ENCODE results near the gene TCP11L2. TPM values are rescaled to one million over a fixed set of nuclear protein-coding genes. Genes with fewer than 3 reads are reported as not detected.

Gene TCP11L2
- total and polyA plus RNA-seq, 2 of the 13 experiments (the other 11 are each of a cell fraction or from before 2014, with no cell fraction given): 4.6 to 24.1 TPM

- TF ChIP-seq RERE (CRISPR knock-in tag; IDR thresholded peaks at IDR 0.05; ENCODE audit: low read depth) (peak; percentile 50; the same call in 1 of the 2 replicates), ZNF230 (CRISPR knock-in tag; IDR thresholded peaks at IDR 0.05) (no peak), MIER2 (CRISPR knock-in tag; IDR thresholded peaks at IDR 0.05) (no peak), THYN1 (CRISPR knock-in tag; IDR thresholded peaks at IDR 0.05; ENCODE audit: borderline replicate concordance, low read depth) (no peak), ZNF503 (CRISPR knock-in tag; IDR thresholded peaks at IDR 0.05) (0 out of 2 replicates have a peak, but pooled peaks have one; percentile 29), SRSF1 (optimal IDR thresholded peaks at IDR 0.05; ENCODE audit: low read depth, low read length) (no peak), GATA4 (IDR thresholded peaks at IDR 0.05; ENCODE audit: borderline replicate concordance, low read depth) (0 out of 2 replicates have a peak, but pooled peaks have one; percentile 48), PCBP2 (optimal IDR thresholded peaks at IDR 0.05; ENCODE audit: low read depth, low read length, poor library complexity, severe bottlenecking) (no peak), KDM4B (CRISPR knock-in tag; IDR thresholded peaks at IDR 0.05) (no peak), ZNF557 (CRISPR knock-in tag; IDR thresholded peaks at IDR 0.05) (no peak), ZNF597 (CRISPR knock-in tag; IDR thresholded peaks at IDR 0.05) (no peak), RAD51 (IDR thresholded peaks at IDR 0.05; ENCODE audit: borderline replicate concordance) (no peak), ZXDC (CRISPR knock-in tag; IDR thresholded peaks at IDR 0.05) (no peak), SUZ12 (IDR thresholded peaks at IDR 0.05; ENCODE audit: low read depth, low read length) (no peak), U2AF1 (optimal IDR thresholded peaks at IDR 0.05; ENCODE audit: low read depth, low read length) (no peak), ZNF414 (CRISPR knock-in tag; IDR thresholded peaks at IDR 0.05) (no peak)
These were observed 21.3 kb upstream of the TCP11L2 start (continued) for GRCh38 chr12:106281056-106281782.
